NCI-H460 (cell line): ENCODE results near the gene ARHGEF40. TPM values are rescaled to one million over a fixed set of nuclear protein-coding genes. Genes with fewer than 3 reads are reported as not detected.

Source experiments
- DNase-seq: peaks from one replicate; pipeline ENCODE4 v3.0.0-alpha.2; 2016; ENCODE audit warnings: low read depth; ENCODE audit errors: extremely low read depth
- small RNA-seq, 2 experiments: library from RNA; depleted of rRNA; stranded (forward); fragments of <200 nt; gene quantifications; one replicate each; pipeline ENCODE3, GENCODE V24; 2014
- total RNA-seq: library from RNA; depleted of rRNA; stranded (reverse); fragments of >200 nt; shearing (Covaris generic); gene quantifications from 2 replicates; pipeline ENCODE4 v1.2.3, GENCODE V29; 2014; rRNA removed

Gene ARHGEF40
- total RNA-seq, 1 experiment from 2014 or later = 10.7 TPM

DNA sequence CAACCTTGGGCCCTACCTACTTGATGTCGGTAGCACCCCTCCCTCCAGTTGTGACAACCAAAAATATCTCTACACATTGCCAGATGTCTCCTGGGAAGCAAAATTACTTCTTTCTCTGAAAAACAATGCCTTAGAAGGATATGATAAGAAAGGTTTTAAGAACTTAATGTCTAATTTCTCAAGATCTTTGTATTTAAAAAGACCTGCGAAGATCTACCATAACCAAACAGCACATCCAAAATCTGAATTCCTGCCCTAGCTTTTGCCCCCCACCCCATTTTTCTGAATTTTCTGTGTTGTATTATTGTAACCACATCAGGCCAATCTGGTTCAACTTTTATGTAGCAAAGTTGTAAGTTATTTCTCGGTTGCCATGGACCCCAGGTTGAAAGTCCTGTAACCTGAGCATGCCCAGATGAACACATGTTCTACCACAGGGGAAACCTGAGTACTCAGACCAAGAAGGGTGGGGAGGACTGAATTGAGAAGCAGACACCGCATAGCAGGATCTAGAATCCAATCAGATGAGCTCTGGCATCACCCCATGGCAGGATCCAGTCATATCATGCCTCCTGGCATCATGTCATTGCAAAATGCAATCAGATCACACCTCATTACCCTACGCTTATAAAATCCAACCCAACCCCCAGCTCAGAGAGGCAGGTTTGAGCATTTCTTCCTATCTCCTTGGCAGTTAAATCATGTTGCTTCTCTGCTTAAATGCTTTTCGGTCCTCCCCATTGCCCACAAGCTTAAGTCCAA is 39.5 kb downstream of the ARHGEF40 start:
- DNase-seq = no peak

GRCh38 chr14:21112255-21112654 is 42.2 kb downstream of the ARHGEF40 start:
- DNase-seq = no peak

DNA sequence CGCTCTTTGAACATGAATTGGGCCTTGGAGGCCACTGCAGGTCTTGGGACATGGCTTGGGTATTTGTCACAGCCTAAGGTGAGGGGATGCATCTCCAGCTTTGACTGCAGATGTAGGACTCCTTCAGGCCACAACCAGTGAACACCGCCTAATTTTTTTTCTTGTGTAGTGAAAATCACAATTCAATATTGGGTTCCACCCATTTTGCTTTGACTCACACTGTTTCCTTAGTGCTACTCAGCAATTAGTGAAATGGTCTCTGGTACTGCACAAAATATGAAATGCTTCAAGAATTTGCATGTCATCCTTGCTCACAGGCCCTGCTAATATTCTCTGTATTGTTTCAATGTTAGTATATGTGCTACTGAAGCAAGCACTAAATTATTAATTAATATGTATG is 43.3 kb downstream of the ARHGEF40 start:
- no peak for DNase-seq

DNA sequence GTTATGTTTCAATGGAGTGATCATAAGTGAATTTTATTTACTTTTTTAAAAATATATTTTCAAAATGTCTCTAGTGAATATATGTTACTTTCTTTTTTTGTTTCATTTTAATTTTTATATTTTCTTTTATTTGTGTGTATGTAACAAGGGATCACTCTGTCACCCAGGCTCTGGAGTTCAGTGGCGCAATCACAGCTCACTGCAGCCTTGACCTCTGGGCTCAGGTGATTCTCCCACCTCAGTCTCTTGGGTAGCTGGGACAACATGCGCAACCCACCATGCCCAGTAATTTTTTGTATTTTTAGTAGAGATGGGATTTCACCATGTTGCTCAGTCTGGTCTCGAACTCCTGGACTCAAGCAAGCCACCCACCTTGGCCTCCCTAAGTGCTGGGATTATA is 48.8 kb downstream of the ARHGEF40 start:
- DNase-seq = no peak

GRCh38 chr14:21120686-21121085 is 50.6 kb downstream of the ARHGEF40 start:
- DNase-seq = no peak

DNA sequence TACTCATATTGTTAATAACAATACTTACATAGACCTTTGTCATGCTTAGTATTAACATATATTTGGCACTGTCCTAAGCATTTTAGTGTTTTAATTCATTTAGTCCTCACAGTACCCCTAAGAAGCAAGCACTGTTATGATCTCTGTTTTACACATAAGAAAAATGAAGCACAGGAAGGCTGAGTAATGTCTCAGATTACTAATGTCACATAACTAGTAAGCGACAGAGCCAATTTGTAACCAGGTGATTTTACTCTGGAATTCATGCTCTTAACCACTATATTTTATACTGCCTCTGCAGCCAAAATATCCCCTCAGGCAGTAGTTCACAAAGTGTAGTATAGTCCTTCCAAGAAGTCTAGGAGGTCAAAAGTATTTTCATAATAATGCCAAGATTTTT is 51.0 kb downstream of the ARHGEF40 start:
- no peak for DNase-seq

DNA sequence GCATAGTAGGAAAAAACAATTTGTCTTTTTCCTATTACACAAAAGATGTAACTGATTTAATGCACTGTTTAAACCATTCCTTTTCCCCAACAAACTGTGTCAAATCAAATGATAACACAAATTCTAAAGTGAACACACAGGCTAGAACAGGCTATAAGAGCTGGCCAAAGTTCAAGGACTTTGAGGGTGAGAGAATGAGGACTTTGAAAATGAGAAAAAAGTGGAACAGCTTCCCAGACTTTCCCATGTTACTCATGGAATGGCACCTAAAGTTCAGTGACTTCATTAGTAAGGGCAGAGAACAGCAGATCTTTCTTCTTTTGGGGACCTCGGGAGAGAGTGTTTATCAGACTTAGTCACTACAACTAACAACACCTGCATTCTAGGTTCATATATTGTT is 53.3 kb downstream of the ARHGEF40 start:
- DNase-seq = no peak

- DNase-seq = no peak
Observed at GRCh38 chr14:21133901-21134300, 63.8 kb downstream of the ARHGEF40 start.

DNA sequence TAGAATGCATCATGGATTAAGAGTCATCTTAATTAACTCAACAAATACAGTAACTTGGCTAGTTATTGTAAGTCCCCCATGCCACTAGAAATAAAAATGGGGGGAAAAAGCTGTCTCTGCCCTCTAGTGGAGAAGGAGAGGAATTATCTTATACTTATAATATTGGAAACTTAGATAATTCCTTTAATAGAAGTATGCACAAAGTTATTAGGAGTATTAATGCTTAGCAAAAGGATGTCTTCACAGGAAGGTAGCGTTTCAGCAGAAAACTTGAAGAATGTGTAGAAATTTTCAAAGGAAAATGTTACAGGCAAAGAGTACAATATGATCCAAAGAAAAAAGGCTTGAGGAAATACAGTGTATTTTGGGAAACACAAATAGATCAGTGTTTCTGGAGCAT is 65.9 kb downstream of the ARHGEF40 start:
- no peak for DNase-seq

Small RNA genes lying within 50 kb of the gene (small RNA-seq; reads per million reads assigned to genes)
- gene RNU6-252P = 0 reads per million in 2 experiments

Other genes starting within 250 kb of the ARHGEF40 start
- not detected in 2 replicates for gene RNASE3, start 178.9 kb upstream of the ARHGEF40 start, total RNA-seq
- not detected in 2 replicates for gene RNASE2, start 114.8 kb upstream of the ARHGEF40 start, total RNA-seq
- gene METTL17, start 80.3 kb upstream of the ARHGEF40 start, total RNA-seq = 76.6 and 80.5 TPM in 2 replicates
- not detected in 2 replicates for gene SLC39A2, start 71.0 kb upstream of the ARHGEF40 start, total RNA-seq
- gene NDRG2, start 45.2 kb upstream of the ARHGEF40 start, total RNA-seq = 3.4 and 5.0 TPM in 2 replicates
- gene TPPP2, start 40.1 kb upstream of the ARHGEF40 start, total RNA-seq = not detected in 2 replicates
- gene RNASE13, start 35.5 kb upstream of the ARHGEF40 start, total RNA-seq = not detected in 2 replicates
- gene RNASE7, start 27.9 kb upstream of the ARHGEF40 start, total RNA-seq = not detected in 2 replicates
- not detected in 2 replicates for gene RNASE8, start 12.5 kb upstream of the ARHGEF40 start, total RNA-seq
- gene ZNF219, start 28.4 kb downstream of the ARHGEF40 start, total RNA-seq = 23.5 and 27.7 TPM in 2 replicates
- 0.87 and 1.5 TPM in 2 replicates for gene TMEM253, start 30.8 kb downstream of the ARHGEF40 start, total RNA-seq
- not detected in 2 replicates for gene OR5AU1, start 85.8 kb downstream of the ARHGEF40 start, total RNA-seq
- 1,048 and 1,119 TPM in 2 replicates for gene HNRNPC, start 199.1 kb downstream of the ARHGEF40 start, total RNA-seq
- gene RPGRIP1, start 209.8 kb downstream of the ARHGEF40 start, total RNA-seq = 0.05 TPM in 1 of 2 replicates, not detected in the other